CD4-positive, alpha-beta memory T cell (primary cell): ENCODE measurements around the gene ARAF. TPM values are rescaled to one million over a fixed set of nuclear protein-coding genes. Genes with fewer than 3 reads are reported as not detected.

Experiments
- CTCF ChIA-PET: fragments of 350-600 bp; sonication (Branson Sonifier 250); formaldehyde crosslinking; loops from one replicate; lab custom pipeline; 2021; ENCODE audit warnings: inconsistent platforms; ENCODE audit not compliant: partially characterized antibody; lab: Charles Lee
- POLR2A ChIA-PET: fragments of 350-600 bp; sonication (Branson Sonifier 250); formaldehyde crosslinking; loops from one replicate; lab custom pipeline; 2021; ENCODE audit not compliant: partially characterized antibody; lab: Charles Lee
- DNase-seq, 5 donors: peaks; one replicate each; pipeline versions ENCODE4 v3.0.0 to v3.0.0-alpha.2; 2020 to 2022; ENCODE audit warnings: mixed read lengths in 1 of 5
- H3K27ac ChIP-seq: one replicate; pipeline ENCODE4 v1.7.0; 2013; ENCODE audit warnings: low read depth, low read length
- H3K27me3 ChIP-seq: 2 replicates; pipeline ENCODE4 v1.7.0; 2013; ENCODE audit warnings: mild to moderate bottlenecking, low read length, moderate library complexity; ENCODE audit not compliant: insufficient read depth
- H3K36me3 ChIP-seq: 2 replicates; pipeline ENCODE4 v1.7.0; 2013; ENCODE audit warnings: mild to moderate bottlenecking, low read length, moderate library complexity; ENCODE audit not compliant: insufficient read depth
- H3K4me1 ChIP-seq: 2 replicates; pipeline ENCODE4 v1.7.0; 2013; ENCODE audit warnings: mild to moderate bottlenecking, low read length, moderate library complexity; ENCODE audit not compliant: insufficient read depth
- H3K4me3 ChIP-seq, 2 donors: one replicate each; pipeline ENCODE4 v1.7.0; 2013; ENCODE audit warnings: low read length in 2 of 2, mild to moderate bottlenecking in 1 of 2
- H3K9me3 ChIP-seq, 2 donors: one replicate each; pipeline ENCODE4 v1.7.0; 2013; ENCODE audit warnings: low read length in 2 of 2, control low read depth in 1 of 2; ENCODE audit not compliant: control insufficient read depth in 1 of 2
- H3K27ac Mint-ChIP-seq, 7 donors: one replicate each; pipeline ENCODE4 v1.8.0; 2020 to 2021; ENCODE audit warnings: mixed read lengths in 7 of 7, mild to moderate bottlenecking in 6 of 7, inconsistent platforms in 3 of 7, moderate library complexity in 3 of 7
- H3K27me3 Mint-ChIP-seq, 2 donors: one replicate each; pipeline ENCODE4 v1.8.0; 2020 to 2021; ENCODE audit warnings: mixed read lengths in 2 of 2
- H3K36me3 Mint-ChIP-seq, 2 donors: one replicate each; pipeline ENCODE4 v1.8.0; 2020 to 2021; ENCODE audit warnings: mixed read lengths in 2 of 2, inconsistent platforms in 1 of 2, mild to moderate bottlenecking in 1 of 2
- H3K4me1 Mint-ChIP-seq, 4 donors: one replicate each; pipeline ENCODE4 v1.8.0; 2020 to 2021; ENCODE audit warnings: mixed read lengths in 4 of 4, mild to moderate bottlenecking in 1 of 4
- H3K4me3 Mint-ChIP-seq, 8 donors: one replicate each; pipeline ENCODE4 v1.8.0; 2020 to 2021; ENCODE audit warnings: mixed read lengths in 8 of 8, mild to moderate bottlenecking in 7 of 8, moderate library complexity in 6 of 8, inconsistent platforms in 3 of 8
- H3K9me3 Mint-ChIP-seq, 8 donors: one replicate each; pipeline ENCODE4 v1.8.0; 2020 to 2021; ENCODE audit warnings: mixed read lengths in 8 of 8, mild to moderate bottlenecking in 5 of 8, inconsistent platforms in 3 of 8, moderate library complexity in 1 of 8
- intact Hi-C: fragments of 100-400 bp; cut with micrococcal nuclease; formaldehyde crosslinking; loops from one replicate; pipeline ENCODE4 v1.15.1; 2023
- polyA plus RNA-seq, 2 donors: library from polyadenylated mRNA; unstranded; fragments of 300-500 nt; fragmentation: Illumina TruSeq; gene quantifications; one replicate each; pipeline ENCODE4 v1.2.3, GENCODE V29; 2021
- total RNA-seq, 2 experiments: library from RNA; stranded (reverse); gene quantifications; one replicate each; pipeline ENCODE4 v1.2.3, GENCODE V29; 2021

ARAF gene
- total and polyA plus RNA-seq, 4 experiments from 2014 or later = 49.7 to 111 (median 102) TPM

GRCh38 chrX:47578692-47579091, 17.7 kb downstream of the ARAF start:
- intact Hi-C loops = no loop called here
- no peak overlapping the region for H3K27ac ChIP-seq
- H3K27me3 Mint-ChIP-seq = no peaks in the 10 kb centered on the region
- H3K4me1 ChIP-seq = peaks cover 40% of the 10 kb centered on the region
- no peaks in the 10 kb centered on the region for H3K9me3 ChIP-seq
- no peak for DNase-seq
- H3K9me3 Mint-ChIP-seq = no peaks in the 10 kb centered on the region
- H3K4me1 Mint-ChIP-seq = peaks cover 22 to 58% (median 36%) of the 10 kb centered on the region in 4 donors
- POLR2A ChIA-PET = interaction anchor here (1.9 kb wide), 1 partner anchor 18 kb away, joined by 5 read pairs; the partner anchor contains the start of gene ARAF
- H3K36me3 ChIP-seq = no peaks in the 10 kb centered on the region
- no peaks in the 10 kb centered on the region for H3K27me3 ChIP-seq
- H3K36me3 Mint-ChIP-seq = peaks cover 0 to 4% of the 10 kb centered on the region in 2 donors
- no peak overlapping the region for H3K4me3 ChIP-seq
- peak overlapping the region in 2 of 7 donors; percentile 18 to 27 for H3K27ac Mint-ChIP-seq
- H3K4me3 Mint-ChIP-seq = no peak overlapping the region
- CTCF ChIA-PET = no interaction called here

- H3K27ac ChIP-seq = no peak overlapping the region
- peaks cover 45% of the 10 kb centered on the region for H3K4me1 ChIP-seq
- H3K27ac Mint-ChIP-seq = peak overlapping the region in 4 of 7 donors; percentile 2 to 70 (median 31)
- H3K27me3 Mint-ChIP-seq = no peaks in the 10 kb centered on the region
- H3K9me3 ChIP-seq = no peaks in the 10 kb centered on the region
- H3K36me3 ChIP-seq = no peaks in the 10 kb centered on the region
- peaks cover under 1 to 9% of the 10 kb centered on the region in 2 donors for H3K36me3 Mint-ChIP-seq
- H3K4me1 Mint-ChIP-seq = peaks cover 26 to 65% (median 40%) of the 10 kb centered on the region in 4 donors
- peak overlapping the region in 6 of 8 donors; percentile 25 to 61 (median 49) for H3K4me3 Mint-ChIP-seq
- CTCF ChIA-PET = no interaction called here
- no peaks in the 10 kb centered on the region for H3K9me3 Mint-ChIP-seq
- POLR2A ChIA-PET = interaction anchor here (1.9 kb wide), 1 partner anchor 19 kb away, joined by 5 read pairs; the partner anchor contains the start of gene ARAF
- no peaks in the 10 kb centered on the region for H3K27me3 ChIP-seq
- no peak overlapping the region for H3K4me3 ChIP-seq
- intact Hi-C loops = no loop called here
- no peak for DNase-seq
Observed at GRCh38 chrX:47579537-47579936, 18.5 kb downstream of the ARAF start.

- H3K9me3 ChIP-seq = no peaks in the 10 kb centered on the region
- peak within 1 kb of the TSS; percentile 52 for H3K27ac ChIP-seq
- peak within 1 kb of the TSS; percentile 15 to 38 for H3K4me3 ChIP-seq
- Mint-ChIP-seq H3K36me3 (peaks cover 7 to 17% of the 10 kb centered on the region in 2 donors), H3K27ac (peak within 1 kb of the TSS; percentile 80 to 95 (median 84)), H3K4me1 (peaks cover 30 to 55% (median 44%) of the 10 kb centered on the region in 4 donors), H3K27me3 (no peaks in the 10 kb centered on the region), H3K9me3 (no peaks in the 10 kb centered on the region), H3K4me3 (peak within 1 kb of the TSS; percentile 67 to 89 (median 80))
- ChIA-PET CTCF (interaction anchor here (0.6 to 1.8 kb wide), 3 partner anchors 13 to 1284 kb away, joined by 3 to 5 read pairs (median 3); no protein-coding TSS in a partner anchor), POLR2A (interaction anchor here (0.7 to 3.2 kb wide), 16 partner anchors 8 to 364 kb away, joined by 3 to 42 read pairs (median 5); partner anchors contain the start of genes ARAF, CFP, ELK1 and SYN1)
- no peaks in the 10 kb centered on the region for H3K36me3 ChIP-seq
- peak; percentile 63 to 90 (median 71) for DNase-seq
- intact Hi-C loops = loop anchor here (5.0 kb wide), 1 partner anchor 40 kb away; no protein-coding TSS in a partner anchor
- no peaks in the 10 kb centered on the region for H3K27me3 ChIP-seq
- peaks cover 45% of the 10 kb centered on the region for H3K4me1 ChIP-seq
Observed at GRCh38 chrX:47581731-47582647, 21.0 kb downstream of the ARAF start, which contains the start of gene TIMP1. TSS of gene TIMP1 (plus strand) at chrX:47582436. CDS start at chrX:47583416, 980 bp downstream.

GRCh38 chrX:47583240-47583861, 22.3 kb downstream of the ARAF start:
- ChIA-PET CTCF (no interaction called here), POLR2A (interaction anchor here (1.0 to 3.2 kb wide), 6 partner anchors 8 to 66 kb away, joined by 3 to 42 read pairs (median 8); partner anchors contain the start of gene ELK1)
- H3K27me3 Mint-ChIP-seq = no peaks in the 10 kb centered on the region
- no peaks in the 10 kb centered on the region for H3K9me3 ChIP-seq
- H3K36me3 ChIP-seq = no peaks in the 10 kb centered on the region
- H3K9me3 Mint-ChIP-seq = no peaks in the 10 kb centered on the region
- H3K27ac Mint-ChIP-seq = peak overlapping the region; percentile 60 to 92 (median 80)
- DNase-seq = no peak
- intact Hi-C loops = loop anchor here (5.0 kb wide), 1 partner anchor 39 kb away; no protein-coding TSS in a partner anchor
- no peak overlapping the region for H3K4me3 ChIP-seq
- H3K27me3 ChIP-seq = no peaks in the 10 kb centered on the region
- H3K4me1 Mint-ChIP-seq = peaks cover 27 to 50% (median 36%) of the 10 kb centered on the region in 4 donors
- peaks cover 45% of the 10 kb centered on the region for H3K4me1 ChIP-seq
- peaks cover 7 to 17% of the 10 kb centered on the region in 2 donors for H3K36me3 Mint-ChIP-seq
- peak overlapping the region; percentile 63 to 89 (median 80) for H3K4me3 Mint-ChIP-seq
- H3K27ac ChIP-seq = peak overlapping the region; percentile 52

DNA sequence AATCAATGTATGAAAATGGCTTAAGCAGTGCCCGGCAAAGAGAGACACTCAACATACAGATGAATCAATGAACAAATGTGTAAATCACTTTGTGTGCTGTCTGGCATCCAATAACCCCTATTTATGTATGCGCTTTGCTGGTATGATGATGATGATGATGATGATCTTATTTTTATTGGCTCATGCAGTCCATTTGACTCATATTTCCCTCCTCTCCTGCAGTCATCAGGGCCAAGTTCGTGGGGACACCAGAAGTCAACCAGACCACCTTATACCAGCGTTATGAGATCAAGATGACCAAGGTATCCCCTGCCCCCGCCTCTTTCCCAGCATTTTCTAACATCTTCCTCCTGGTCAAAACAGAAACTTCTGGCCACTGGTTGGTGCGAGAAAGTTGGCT, 23.7 kb downstream of the ARAF start:
- Mint-ChIP-seq H3K4me3 (peak overlapping the region in 2 of 8 donors; percentile 24 to 39), H3K36me3 (peaks cover 7 to 17% of the 10 kb centered on the region in 2 donors), H3K27me3 (no peaks in the 10 kb centered on the region), H3K4me1 (peaks cover 21 to 41% (median 28%) of the 10 kb centered on the region in 4 donors), H3K9me3 (no peaks in the 10 kb centered on the region), H3K27ac (peak overlapping the region in 1 of 7 donors; percentile 50)
- POLR2A ChIA-PET = interaction anchor here (1.1 kb wide), 1 partner anchor 11 kb away, joined by 3 read pairs; no protein-coding TSS in a partner anchor
- no peak for DNase-seq
- H3K9me3 ChIP-seq = no peaks in the 10 kb centered on the region
- no peaks in the 10 kb centered on the region for H3K36me3 ChIP-seq
- H3K4me3 ChIP-seq = no peak overlapping the region
- H3K27ac ChIP-seq = no peak overlapping the region
- intact Hi-C loops = loop anchor here (5.0 kb wide), 1 partner anchor 38 kb away; no protein-coding TSS in a partner anchor
- CTCF ChIA-PET = no interaction called here
- H3K4me1 ChIP-seq = peaks cover 32% of the 10 kb centered on the region
- H3K27me3 ChIP-seq = no peaks in the 10 kb centered on the region

DNA sequence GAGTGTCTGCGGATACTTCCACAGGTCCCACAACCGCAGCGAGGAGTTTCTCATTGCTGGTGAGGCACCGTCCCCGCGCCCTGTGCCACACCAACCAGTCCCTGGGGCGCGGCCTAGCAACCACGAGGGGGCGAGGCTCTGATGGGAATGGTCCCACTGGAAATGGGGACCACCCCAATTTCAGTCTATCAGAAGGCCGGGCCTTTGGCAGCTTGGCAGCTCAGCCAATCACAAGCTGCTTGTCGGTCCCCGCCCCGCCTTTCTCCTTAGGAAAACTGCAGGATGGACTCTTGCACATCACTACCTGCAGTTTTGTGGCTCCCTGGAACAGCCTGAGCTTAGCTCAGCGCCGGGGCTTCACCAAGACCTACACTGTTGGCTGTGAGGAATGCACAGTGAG, 24.3 kb downstream of the ARAF start:
- no peaks in the 10 kb centered on the region for H3K27me3 ChIP-seq
- Mint-ChIP-seq H3K4me1 (peaks cover 19 to 38% (median 26%) of the 10 kb centered on the region in 4 donors), H3K27ac (peak overlapping the region in 1 of 7 donors; percentile 44), H3K27me3 (no peaks in the 10 kb centered on the region), H3K4me3 (no peak overlapping the region), H3K9me3 (no peaks in the 10 kb centered on the region), H3K36me3 (peaks cover 7 to 17% of the 10 kb centered on the region in 2 donors)
- no peaks in the 10 kb centered on the region for H3K36me3 ChIP-seq
- H3K4me3 ChIP-seq = no peak overlapping the region
- H3K4me1 ChIP-seq = peaks cover 32% of the 10 kb centered on the region
- no peak overlapping the region for H3K27ac ChIP-seq
- ChIA-PET CTCF (no interaction called here), POLR2A (interaction anchor here (1.1 kb wide), 1 partner anchor 11 kb away, joined by 3 read pairs; no protein-coding TSS in a partner anchor)
- no peak for DNase-seq
- intact Hi-C loops = no loop called here
- H3K9me3 ChIP-seq = no peaks in the 10 kb centered on the region
